HepG2 (cell line): Measurements from ENCODE around the gene SLC7A8. TPM values are rescaled to one million over a fixed set of nuclear protein-coding genes. Genes with fewer than 3 reads are reported as not detected.

Source experiments
- CBX2 ChIP-seq, 2 experiments: fragments of 200-600 bp in 1 of 2; sonication (generic); formaldehyde crosslinking in 1 of 2; IDR thresholded peaks; 2 replicates each; pipeline versions ENCODE4 v1.7.0 to v1.8.1; 2018 to 2022; ENCODE audit warnings: low read depth in 2 of 2, low read length in 1 of 2, mild to moderate bottlenecking in 1 of 2, missing genetic modification reagents in 1 of 2
- E2F2 ChIP-seq: sonication (generic); formaldehyde crosslinking; IDR thresholded peaks from 2 replicates; pipeline ENCODE4 v1.4.0; 2020; ENCODE audit warnings: missing genetic modification reagents, borderline replicate concordance
- EZH2 ChIP-seq: conservative IDR thresholded peaks from 2 replicates; pipeline ENCODE4 v1.6.1; 2012; ENCODE audit warnings: mild to moderate bottlenecking, low read depth, low read length, moderate library complexity
- HIC2 ChIP-seq: sonication (generic); formaldehyde crosslinking; IDR thresholded peaks from 2 replicates; pipeline ENCODE4 v1.9.0; 2022; ENCODE audit warnings: low read depth, missing genetic modification reagents
- IKZF1 ChIP-seq: fragments of 450-650 bp; IDR thresholded peaks from 2 replicates; pipeline ENCODE4 v1.7.1; 2016
- JARID2 ChIP-seq: sonication (generic); formaldehyde crosslinking; IDR thresholded peaks from 2 replicates; pipeline ENCODE4 v1.8.1; 2023; ENCODE audit warnings: missing genetic modification reagents, inconsistent platforms; ENCODE audit not compliant: insufficient replicate concordance
- PHF5A ChIP-seq: IDR thresholded peaks from one replicate; pipeline ENCODE4 v1.6.1; 2018; ENCODE audit warnings: low read depth, missing genetic modification reagents; ENCODE audit not compliant: unreplicated experiment
- RBM39 ChIP-seq: fragments of 200-400 bp; formaldehyde crosslinking; IDR thresholded peaks from one replicate; pipeline ENCODE4 v1.6.1; 2018; ENCODE audit warnings: antibody characterized with exemption, mild to moderate bottlenecking, low read depth, low read length; ENCODE audit not compliant: poor library complexity, severe bottlenecking
- RERE ChIP-seq: IDR thresholded peaks from 2 replicates; pipeline ENCODE4 v1.6.1; 2016; ENCODE audit warnings: low read depth, missing genetic modification reagents, missing compliant biosample characterization
- RXRA ChIP-seq: sonication (generic); formaldehyde crosslinking; IDR thresholded peaks from 2 replicates; pipeline ENCODE4 v1.5.1; 2020; ENCODE audit warnings: missing genetic modification reagents
- TBP ChIP-seq: sonication (generic); formaldehyde crosslinking; IDR thresholded peaks from 2 replicates; pipeline ENCODE4 v1.5.0; 2020; ENCODE audit warnings: missing genetic modification reagents
- TFDP1 ChIP-seq: IDR thresholded peaks from 2 replicates; pipeline ENCODE4 v1.6.1; 2016; ENCODE audit warnings: missing compliant biosample characterization, missing genetic modification reagents, borderline replicate concordance
- ZNF644 ChIP-seq: IDR thresholded peaks from 2 replicates; pipeline ENCODE4 v1.6.1; 2016; ENCODE audit warnings: low read depth
- ZNF782 ChIP-seq: sonication (generic); formaldehyde crosslinking; IDR thresholded peaks from 2 replicates; pipeline ENCODE4 v1.4.0; 2020; ENCODE audit warnings: missing genetic modification reagents, mild to moderate bottlenecking, borderline replicate concordance
- ZNF878 ChIP-seq: sonication (generic); formaldehyde crosslinking; IDR thresholded peaks from 2 replicates; pipeline ENCODE4 v1.8.1; 2023; ENCODE audit warnings: mild to moderate bottlenecking, missing genetic modification reagents, moderate library complexity
- ZSCAN21 ChIP-seq: sonication (generic); formaldehyde crosslinking; IDR thresholded peaks from 2 replicates; pipeline ENCODE4 v1.8.0; 2022; ENCODE audit warnings: mild to moderate bottlenecking, missing genetic modification reagents, moderate library complexity, borderline replicate concordance
- ZSCAN9 ChIP-seq: IDR thresholded peaks from 2 replicates; pipeline ENCODE4 v1.6.1; 2016; ENCODE audit warnings: borderline replicate concordance
- polyA plus RNA-seq, 8 experiments: library from polyadenylated mRNA; depleted of rRNA in 3 of 8; stranded (reverse) in 7 of 8; unstranded in 1 of 8; fragments of >200 nt; fragmentation: Illumina TruSeq in 4 of 8; extraction: Trizol in 4 of 8; gene quantifications; 2 replicates each; pipeline versions ENCODE4 v1.2.1 to v1.2.3, GENCODE V29; 2011 to 2016; ENCODE audit warnings: low read depth in 4 of 8, missing spikeins in 1 of 8, mixed read lengths in 1 of 8; ENCODE audit not compliant: insufficient read depth in 1 of 8
- total RNA-seq, 5 experiments: library from RNA; depleted of rRNA; stranded (reverse); fragments of >200 nt; fragmentation: Illumina TruSeq; extraction: Trizol; gene quantifications; 2 replicates each; pipeline ENCODE4 v1.2.3, GENCODE V29; 2016; ENCODE audit warnings: low read depth in 1 of 5

The SLC7A8 gene
- total and polyA plus RNA-seq, 2 of the 13 experiments (the other 11 are each of a cell fraction or from before 2014, with no cell fraction given), result 0.25 TPM; not detected in 1

GRCh38 chr14:23120541-23121251 is 62.8 kb downstream of the SLC7A8 start (continued):
- TF ChIP-seq HIC2 (CRISPR knock-in tag) (peak; percentile 24; the same call in 1 of the 2 replicates), RERE (CRISPR knock-in tag) (peak; percentile 39; the same call in 1 of the 2 replicates), EZH2 (no peak; the same call in 1 of the 2 replicates), E2F2 (CRISPR knock-in tag) (no peak), RBM39 (peak; percentile 88), PHF5A (peak; percentile 96), ZNF878 (CRISPR knock-in tag) (0 out of 2 replicates have a peak, but pooled peaks have one; percentile 25), ZSCAN21 (CRISPR knock-in tag) (peak; percentile 20; the same call in 1 of the 2 replicates), ZSCAN9 (CRISPR knock-in tag) (peak; percentile 94), ZNF782 (CRISPR knock-in tag) (0 out of 2 replicates have a peak, but pooled peaks have one; percentile 40), IKZF1 (no peak), JARID2 (CRISPR knock-in tag) (peak; percentile 99), TFDP1 (CRISPR knock-in tag) (0 out of 2 replicates have a peak, but pooled peaks have one; percentile 28), CBX2 (IDR thresholded peaks at IDR 0.05; ENCODE audit: low read depth, low read length) (no peak), CBX2 (CRISPR knock-in tag; IDR thresholded peaks at IDR 0.05; ENCODE audit: low read depth) (peak; percentile 94), ZNF644 (CRISPR knock-in tag) (no peak), RXRA (peak; percentile 71; the same call in 1 of the 2 replicates), TBP (peak; percentile 94; the same call in 1 of the 2 replicates)
